Measurements from ENCODE around the gene CMIP. TPM values are rescaled to one million over a fixed set of nuclear protein-coding genes. Genes with fewer than 3 reads are reported as not detected.

Gene CMIP
- polyA plus RNA-seq, 1 of the 3 experiments (the other 2 are of a cell fraction) = 5.4 TPM

GRCh38 chr16:81545470-81546250, 101.1 kb downstream of the CMIP start:
- peaks cover 9 to 20% of the 10 kb centered on the region in 2 experiments; a peak in 3 of 4 replicates for H3K4me1 ChIP-seq (ENCODE audit: control insufficient read depth in 1 of 2, insufficient read depth in 2 of 2, low read depth in 1 of 2, low read length in 1 of 2)
- H4K20me1 ChIP-seq (ENCODE audit: insufficient read depth) = no peaks in the 10 kb centered on the region
- no peak for DNase-seq
- WGBS (ENCODE audit: low lambda C conversion rate) = 94% methylated on average over 25 of the region's 25 CpGs
- H3F3A ChIP-seq (replicated peaks; ENCODE audit: insufficient read depth) = no peaks in the 10 kb centered on the region
- H3K36me3 ChIP-seq (replicated peaks in 1 of 2; ENCODE audit: control insufficient read depth in 1 of 2, insufficient read depth in 2 of 2, low read length in 1 of 2) = no peaks in the 10 kb centered on the region
- H3K4me2 ChIP-seq = no peak overlapping the region
- no peak overlapping the region for H3K4me3 ChIP-seq (ENCODE audit: low read depth in 2 of 2, low read length in 1 of 2)
- H3K9ac ChIP-seq = no peak overlapping the region
- no peaks in the 10 kb centered on the region for H3K9me3 ChIP-seq
- H3K79me2 ChIP-seq (ENCODE audit: insufficient read depth) = peaks cover 21% of the 10 kb centered on the region; the same call in 1 of the 2 replicates
- H3K27me3 ChIP-seq (ENCODE audit: insufficient read depth) = no peaks in the 10 kb centered on the region
- H3K27ac ChIP-seq (ENCODE audit: low read depth in 2 of 2, low read length in 1 of 2) = no peak overlapping the region
- H3K9me2 ChIP-seq = no peaks in the 10 kb centered on the region
- H2AFZ ChIP-seq (ENCODE audit: low read depth) = no peak overlapping the region
- ChIA-PET CTCF (interaction anchor here (1.0 to 1.3 kb wide), 2 partner anchors 9 to 77 kb away, joined by 3 read pairs; no protein-coding TSS in a partner anchor), POLR2A (no interaction called here)
- TF ChIP-seq CTCF (IDR thresholded peaks at IDR 0.05) (no peak), FOXJ3 (CRISPR knock-in tag; IDR thresholded peaks at IDR 0.05) (no peak), POLR2AphosphoS5 (IDR thresholded peaks at IDR 0.05; ENCODE audit: low read depth, low read length) (no peak)

GRCh38 chr16:81546781-81547180, 102.2 kb downstream of the CMIP start:
- Histone ChIP-seq H4K20me1 (ENCODE audit: insufficient read depth) (no peaks in the 10 kb centered on the region), H3K4me3 (ENCODE audit: low read depth in 2 of 2, low read length in 1 of 2) (no peak overlapping the region), H3K27me3 (ENCODE audit: insufficient read depth) (no peaks in the 10 kb centered on the region), H3F3A (replicated peaks; ENCODE audit: insufficient read depth) (no peaks in the 10 kb centered on the region), H3K4me1 (ENCODE audit: control insufficient read depth in 1 of 2, insufficient read depth in 2 of 2, low read depth in 1 of 2, low read length in 1 of 2) (peaks cover 16 to 20% of the 10 kb centered on the region in 2 experiments; a peak in 3 of 4 replicates), H3K4me2 (no peak overlapping the region), H3K9me2 (no peaks in the 10 kb centered on the region), H3K79me2 (ENCODE audit: insufficient read depth) (peaks cover 21% of the 10 kb centered on the region; the same call in 1 of the 2 replicates), H3K27ac (ENCODE audit: low read depth in 2 of 2, low read length in 1 of 2) (no peak overlapping the region), H3K9ac (no peak overlapping the region), H3K36me3 (replicated peaks in 1 of 2; ENCODE audit: control insufficient read depth in 1 of 2, insufficient read depth in 2 of 2, low read length in 1 of 2) (no peaks in the 10 kb centered on the region), H2AFZ (ENCODE audit: low read depth) (no peak overlapping the region), H3K9me3 (no peaks in the 10 kb centered on the region)
- 91% methylated on average over 14 of the region's 14 CpGs for WGBS (ENCODE audit: low lambda C conversion rate)
- TF ChIP-seq FOSL2 (IDR thresholded peaks at IDR 0.05; ENCODE audit: borderline replicate concordance, low read depth) (no peak), MAX (IDR thresholded peaks at IDR 0.05; ENCODE audit: low read depth) (no peak), RCOR1 (IDR thresholded peaks at IDR 0.05; ENCODE audit: low read length) (no peak), ELF1 (IDR thresholded peaks at IDR 0.05) (no peak), FOXM1 (IDR thresholded peaks at IDR 0.05; ENCODE audit: low read depth) (no peak), RFX5 (IDR thresholded peaks at IDR 0.05; ENCODE audit: low read length) (no peak)
- no peak for DNase-seq
- ChIA-PET CTCF (interaction anchor here (1.3 kb wide), 1 partner anchor 8 kb away, joined by 3 read pairs; no protein-coding TSS in a partner anchor), POLR2A (no interaction called here)

Measured in SK-N-SH (cell line).